Skeletal muscle satellite cell (primary cell): Measurements from ENCODE around the gene TSGA10IP.

Experiments
- H3K27me3 ChIP-seq: 2 replicates; pipeline ENCODE4 v1.7.0; 2013; ENCODE audit warnings: low read length; ENCODE audit not compliant: control insufficient read depth, insufficient read depth
- H3K36me3 ChIP-seq: 2 replicates; pipeline ENCODE4 v1.7.0; 2013; ENCODE audit warnings: mild to moderate bottlenecking, control low read depth, low read length; ENCODE audit not compliant: insufficient read depth
- H3K4me1 ChIP-seq: 2 replicates; pipeline ENCODE4 v1.7.0; 2013; ENCODE audit warnings: low read length; ENCODE audit not compliant: control insufficient read depth, insufficient read depth
- H3K4me2 ChIP-seq: 2 replicates; pipeline ENCODE4 v1.7.0; 2013; ENCODE audit warnings: mild to moderate bottlenecking, low read length
- H3K4me3 ChIP-seq: 2 replicates; pipeline ENCODE4 v1.7.0; 2013; ENCODE audit warnings: low read length
- H3K9ac ChIP-seq: 2 replicates; pipeline ENCODE4 v1.7.0; 2013; ENCODE audit warnings: mild to moderate bottlenecking, low read depth, low read length, moderate library complexity
- H3K9me3 ChIP-seq: replicated peaks from 2 replicates; pipeline ENCODE4 v1.7.0; 2013; ENCODE audit warnings: mild to moderate bottlenecking, control low read depth, low read length

Gene TSGA10IP

GRCh38 chr11:65981972-65982823, 36.9 kb downstream of the TSGA10IP start:
- no peaks in the 10 kb centered on the region for H3K27me3 ChIP-seq
- H3K4me2 ChIP-seq: no peak overlapping the region
- H3K9me3 ChIP-seq: no peaks in the 10 kb centered on the region
- no peak overlapping the region for H3K4me3 ChIP-seq
- no peaks in the 10 kb centered on the region for H3K4me1 ChIP-seq
- peaks cover 19% of the 10 kb centered on the region for H3K36me3 ChIP-seq
- no peak overlapping the region for H3K9ac ChIP-seq

- no peaks in the 10 kb centered on the region for H3K9me3 ChIP-seq
- no peaks in the 10 kb centered on the region for H3K27me3 ChIP-seq
- H3K36me3 ChIP-seq: peaks cover 11% of the 10 kb centered on the region
- no peak overlapping the region for H3K4me3 ChIP-seq
- no peaks in the 10 kb centered on the region for H3K4me1 ChIP-seq
- H3K4me2 ChIP-seq: no peak overlapping the region
- no peak overlapping the region for H3K9ac ChIP-seq
These were observed 37.7 kb downstream of the TSGA10IP start for GRCh38 chr11:65982824-65983588.

- no peaks in the 10 kb centered on the region for H3K9me3 ChIP-seq
- H3K4me2 ChIP-seq: no peak overlapping the region
- H3K9ac ChIP-seq: no peak overlapping the region
- H3K36me3 ChIP-seq: peaks cover 6% of the 10 kb centered on the region
- no peak overlapping the region for H3K4me3 ChIP-seq
- no peaks in the 10 kb centered on the region for H3K4me1 ChIP-seq
- no peaks in the 10 kb centered on the region for H3K27me3 ChIP-seq
These were observed 38.3 kb downstream of the TSGA10IP start for GRCh38 chr11:65983589-65983987.

GRCh38 chr11:65987336-65987735, 42.1 kb downstream of the TSGA10IP start:
- Histone ChIP-seq H3K4me2 (no peak overlapping the region), H3K9me3 (no peaks in the 10 kb centered on the region), H3K4me3 (no peak overlapping the region), H3K36me3 (peaks cover 5% of the 10 kb centered on the region), H3K4me1 (no peaks in the 10 kb centered on the region), H3K9ac (no peak overlapping the region), H3K27me3 (no peaks in the 10 kb centered on the region)

- Histone ChIP-seq H3K4me1 (no peaks in the 10 kb centered on the region), H3K4me2 (no peak overlapping the region), H3K9ac (no peak overlapping the region), H3K36me3 (peaks cover 5% of the 10 kb centered on the region), H3K9me3 (no peaks in the 10 kb centered on the region), H3K4me3 (no peak overlapping the region), H3K27me3 (no peaks in the 10 kb centered on the region)
These were observed 43.7 kb downstream of the TSGA10IP start for GRCh38 chr11:65988791-65989592.

GRCh38 chr11:65992056-65992455, 46.8 kb downstream of the TSGA10IP start:
- Histone ChIP-seq H3K9ac (no peak overlapping the region), H3K36me3 (peaks cover 10% of the 10 kb centered on the region), H3K4me3 (no peak overlapping the region), H3K9me3 (no peaks in the 10 kb centered on the region), H3K4me2 (no peak overlapping the region), H3K4me1 (no peaks in the 10 kb centered on the region), H3K27me3 (no peaks in the 10 kb centered on the region)

GRCh38 chr11:65997286-65997685, 52.0 kb downstream of the TSGA10IP start:
- H3K36me3 ChIP-seq: peaks cover 38% of the 10 kb centered on the region
- no peak overlapping the region for H3K4me2 ChIP-seq
- H3K9me3 ChIP-seq: no peaks in the 10 kb centered on the region
- no peak overlapping the region for H3K9ac ChIP-seq
- H3K4me3 ChIP-seq: no peak overlapping the region
- no peaks in the 10 kb centered on the region for H3K27me3 ChIP-seq
- H3K4me1 ChIP-seq: peaks cover 6% of the 10 kb centered on the region

- Histone ChIP-seq H3K4me1 (peaks cover 10% of the 10 kb centered on the region), H3K4me3 (peak within 1 kb of the TSS; percentile 85), H3K36me3 (peaks cover 51% of the 10 kb centered on the region), H3K9ac (peak within 1 kb of the TSS; percentile 91), H3K9me3 (no peaks in the 10 kb centered on the region), H3K4me2 (peak within 1 kb of the TSS; percentile 91), H3K27me3 (no peaks in the 10 kb centered on the region)
These were observed 56.8 kb downstream of the TSGA10IP start, which contains the start of the genes BANF1 and EIF1AD for GRCh38 chr11:66001942-66002647. Gene BANF1, plus strand, starts transcription at chr11:66002503. Its CDS starts 748 bp downstream, at chr11:66003251. Gene EIF1AD, minus strand, starts transcription at chr11:66002157. Its CDS starts 1,768 bp downstream, at chr11:66000389.

- Histone ChIP-seq H3K9ac (peak overlapping the region; percentile 91), H3K4me1 (peaks cover 10% of the 10 kb centered on the region), H3K9me3 (no peaks in the 10 kb centered on the region), H3K4me2 (peak overlapping the region; percentile 91), H3K27me3 (no peaks in the 10 kb centered on the region), H3K4me3 (peak overlapping the region; percentile 85), H3K36me3 (peaks cover 45% of the 10 kb centered on the region)
These were observed 57.5 kb downstream of the TSGA10IP start for GRCh38 chr11:66002648-66003225.

GRCh38 chr11:66003291-66003690, 58.0 kb downstream of the TSGA10IP start:
- Histone ChIP-seq H3K27me3 (no peaks in the 10 kb centered on the region), H3K4me2 (peak overlapping the region; percentile 91), H3K9me3 (no peaks in the 10 kb centered on the region), H3K36me3 (peaks cover 39% of the 10 kb centered on the region), H3K9ac (peak overlapping the region; percentile 91), H3K4me3 (peak overlapping the region; percentile 85), H3K4me1 (peaks cover 12% of the 10 kb centered on the region)
